Prostate gland (tissue), 2 donors: ENCODE results near the gene SLC25A47. TPM values are rescaled to one million over a fixed set of nuclear protein-coding genes. Genes with fewer than 3 reads are reported as not detected.

Source experiments
- DNase-seq: peaks from one replicate; pipeline ENCODE4 v3.0.0-alpha.2; 2019; ENCODE audit warnings: low spot score
- H3K27ac ChIP-seq, 2 donors: fragments of 200-600 bp; sonication (generic); 2 replicates each; pipeline ENCODE4 v1.5.1; 2017 to 2019
- H3K27me3 ChIP-seq: fragments of 200-600 bp; sonication (generic); replicated peaks from 2 replicates; pipeline ENCODE4 v1.5.1; 2019; ENCODE audit not compliant: insufficient read depth
- H3K36me3 ChIP-seq, 2 donors: fragments of 200-600 bp; sonication (generic); 1 replicate in 1 of 2; 2 replicates in 1 of 2; pipeline versions ENCODE4 v1.5.1 to v1.8.1; 2017 to 2019
- H3K4me1 ChIP-seq: fragments of 200-600 bp; sonication (generic); replicated peaks from 2 replicates; pipeline ENCODE4 v1.5.1; 2019
- H3K4me3 ChIP-seq, 2 donors: fragments of 200-600 bp; sonication (generic); 2 replicates each; pipeline ENCODE4 v1.5.1; 2017 to 2019
- H3K9me3 ChIP-seq: fragments of 200-600 bp; sonication (generic); 2 replicates; pipeline ENCODE4 v1.5.1; 2017
- POLR2A ChIP-seq: fragments of 450-650 bp; IDR thresholded peaks from one replicate; pipeline ENCODE4 v1.6.1; 2016; ENCODE audit warnings: antibody characterized with exemption, mild to moderate bottlenecking
- POLR2AphosphoS5 ChIP-seq: sonication (generic); formaldehyde crosslinking; IDR thresholded peaks from one replicate; pipeline ENCODE4 v1.6.1; 2017; ENCODE audit warnings: antibody characterized with exemption
- WGBS: methylation state at CpG from one replicate; pipeline ENCODE4 v1.1.5; 2018; 5-methylcytosine and 5-hydroxymethylcytosine counted together
- intact Hi-C: fragments of 100-400 bp; cut with DNase I; formaldehyde crosslinking; loops from one replicate; pipeline ENCODE4 v1.14.2; 2022
- total RNA-seq, 2 donors: library from RNA; depleted of rRNA; stranded (reverse); fragments of >200 nt; gene quantifications; one replicate each; pipeline ENCODE4 v1.1.0, GENCODE V29; 2016
- TF ChIP-seq, protein P1 (sequence below), 4 experiments: fragments of 200-600 bp in 2 of 4; fragments of 450-650 bp in 2 of 4; sonication (generic) in 2 of 4; IDR thresholded peaks; 1 replicate in 3 of 4; 2 replicates in 1 of 4; pipeline ENCODE4 v1.5.1; 2016 to 2019; ENCODE audit warnings: antibody characterized with exemption in 4 of 4, mild to moderate bottlenecking in 2 of 4, moderate library complexity in 2 of 4

Gene SLC25A47
- total RNA-seq, 2 donors from 2014 or later, result 0.51 TPM; not detected in 1

GRCh38 chr14:100297320-100298300 lies 25.5 kb upstream of the SLC25A47 start:
- Histone ChIP-seq H3K9me3 (no peaks in the 10 kb centered on the region), H3K36me3 (peaks cover 0 to 3% of the 10 kb centered on the region in 2 donors), H3K4me1 (peaks cover 12% of the 10 kb centered on the region), H3K4me3 (no peak overlapping the region), H3K27me3 (no peaks in the 10 kb centered on the region), H3K27ac (peak overlapping the region; percentile 68 to 76)
- 31% methylated on average over 30 of the region's 30 CpGs for WGBS
- peak; percentile 84 for DNase-seq
- TF ChIP-seq, protein P1, sequence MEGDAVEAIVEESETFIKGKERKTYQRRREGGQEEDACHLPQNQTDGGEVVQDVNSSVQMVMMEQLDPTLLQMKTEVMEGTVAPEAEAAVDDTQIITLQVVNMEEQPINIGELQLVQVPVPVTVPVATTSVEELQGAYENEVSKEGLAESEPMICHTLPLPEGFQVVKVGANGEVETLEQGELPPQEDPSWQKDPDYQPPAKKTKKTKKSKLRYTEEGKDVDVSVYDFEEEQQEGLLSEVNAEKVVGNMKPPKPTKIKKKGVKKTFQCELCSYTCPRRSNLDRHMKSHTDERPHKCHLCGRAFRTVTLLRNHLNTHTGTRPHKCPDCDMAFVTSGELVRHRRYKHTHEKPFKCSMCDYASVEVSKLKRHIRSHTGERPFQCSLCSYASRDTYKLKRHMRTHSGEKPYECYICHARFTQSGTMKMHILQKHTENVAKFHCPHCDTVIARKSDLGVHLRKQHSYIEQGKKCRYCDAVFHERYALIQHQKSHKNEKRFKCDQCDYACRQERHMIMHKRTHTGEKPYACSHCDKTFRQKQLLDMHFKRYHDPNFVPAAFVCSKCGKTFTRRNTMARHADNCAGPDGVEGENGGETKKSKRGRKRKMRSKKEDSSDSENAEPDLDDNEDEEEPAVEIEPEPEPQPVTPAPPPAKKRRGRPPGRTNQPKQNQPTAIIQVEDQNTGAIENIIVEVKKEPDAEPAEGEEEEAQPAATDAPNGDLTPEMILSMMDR (IDR thresholded peaks at IDR 0.05), result peak in 1 of 4 experiments; percentile 18
- TF ChIP-seq POLR2A (peak; percentile 12), POLR2AphosphoS5 (peak; percentile 93)
- intact Hi-C loops, result no loop called here

DNA sequence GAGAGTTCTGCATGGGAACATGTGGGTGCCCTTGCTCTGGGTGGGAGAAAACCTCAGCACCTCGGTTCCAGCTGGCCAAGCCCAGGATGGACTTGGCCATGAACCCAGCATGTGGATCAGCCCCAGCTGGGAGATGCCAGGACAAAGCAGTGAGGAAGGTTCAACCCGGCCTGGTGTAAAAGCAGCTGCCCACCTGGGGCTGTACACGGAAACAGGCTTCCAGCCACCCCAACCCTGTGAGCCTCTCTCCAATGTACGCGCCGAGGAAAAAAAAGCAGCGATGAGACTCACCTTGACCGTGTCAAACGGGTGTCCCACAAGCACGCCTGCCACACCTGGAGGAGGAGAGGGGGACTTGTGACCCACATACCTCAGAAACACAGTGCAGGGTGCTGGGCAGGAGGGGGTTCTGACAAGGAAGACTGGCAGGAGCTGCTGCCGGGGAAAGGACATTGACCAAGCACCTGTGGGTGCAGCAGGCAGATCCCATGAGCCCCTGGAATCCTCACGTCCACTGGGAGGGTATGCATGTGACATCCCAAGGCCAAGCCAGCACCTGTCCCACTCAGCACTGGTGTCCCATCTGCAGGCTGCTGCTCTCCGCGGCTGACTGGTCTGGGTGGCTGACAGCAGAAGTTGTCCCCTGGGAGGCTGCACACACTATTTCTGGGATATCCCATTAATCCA lies 24.4 kb upstream of the SLC25A47 start:
- TF ChIP-seq POLR2A (no peak), POLR2AphosphoS5 (no peak)
- TF ChIP-seq, protein P1 (IDR thresholded peaks at IDR 0.05), result no peak
- H3K4me1 ChIP-seq, result peaks cover 20% of the 10 kb centered on the region
- no peaks in the 10 kb centered on the region for H3K36me3 ChIP-seq
- H3K4me3 ChIP-seq, result no peak overlapping the region
- no peak for DNase-seq
- no peaks in the 10 kb centered on the region for H3K27me3 ChIP-seq
- H3K27ac ChIP-seq, result peak overlapping the region; percentile 68 to 76
- H3K9me3 ChIP-seq, result no peaks in the 10 kb centered on the region
- WGBS, result 80% methylated on average over 14 of the region's 14 CpGs
- intact Hi-C loops, result no loop called here

DNA sequence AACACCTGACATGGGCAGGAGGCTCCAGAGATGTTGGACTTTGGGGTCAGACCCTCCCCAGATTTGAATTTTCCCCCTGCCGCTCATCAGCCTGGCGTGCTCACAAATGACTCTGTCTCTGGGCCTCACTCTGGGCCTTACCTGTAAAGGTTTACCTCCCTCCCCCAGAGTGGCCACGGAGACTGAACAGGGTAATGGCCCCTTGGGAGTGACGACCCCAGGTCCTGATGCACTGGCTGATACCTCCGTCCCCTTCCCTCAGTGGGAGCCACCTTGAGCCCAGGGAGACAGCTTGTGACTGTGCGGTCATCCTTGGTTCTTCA lies 23.9 kb upstream of the SLC25A47 start:
- no peak for TF ChIP-seq POLR2AphosphoS5
- TF ChIP-seq POLR2A, result no peak
- TF ChIP-seq, protein P1 (IDR thresholded peaks at IDR 0.05), result no peak
- Histone ChIP-seq H3K36me3 (no peaks in the 10 kb centered on the region), H3K4me1 (peaks cover 25% of the 10 kb centered on the region), H3K27ac (no peak overlapping the region), H3K27me3 (no peaks in the 10 kb centered on the region), H3K9me3 (no peaks in the 10 kb centered on the region), H3K4me3 (no peak overlapping the region)
- intact Hi-C loops, result no loop called here
- no peak for DNase-seq
- 91% methylated on average over 6 of the region's 6 CpGs for WGBS

- DNase-seq, result peak; percentile 78
- peaks cover 20% of the 10 kb centered on the region for H3K4me1 ChIP-seq
- intact Hi-C loops, result no loop called here
- peak overlapping the region; percentile 94 to 96 for H3K27ac ChIP-seq
- peak; percentile 86 for TF ChIP-seq POLR2AphosphoS5
- TF ChIP-seq, protein P1 (IDR thresholded peaks at IDR 0.05), result no peak
- no peak for TF ChIP-seq POLR2A
- H3K36me3 ChIP-seq, result no peaks in the 10 kb centered on the region
- WGBS, result 15% methylated on average over 2 of the region's 2 CpGs
- no peaks in the 10 kb centered on the region for H3K27me3 ChIP-seq
- H3K4me3 ChIP-seq, result no peak overlapping the region
- H3K9me3 ChIP-seq, result no peaks in the 10 kb centered on the region
Observed at GRCh38 chr14:100302616-100303015, 20.5 kb upstream of the SLC25A47 start.
